Measurements from ENCODE around the gene MBOAT1.

Gene MBOAT1

DNA sequence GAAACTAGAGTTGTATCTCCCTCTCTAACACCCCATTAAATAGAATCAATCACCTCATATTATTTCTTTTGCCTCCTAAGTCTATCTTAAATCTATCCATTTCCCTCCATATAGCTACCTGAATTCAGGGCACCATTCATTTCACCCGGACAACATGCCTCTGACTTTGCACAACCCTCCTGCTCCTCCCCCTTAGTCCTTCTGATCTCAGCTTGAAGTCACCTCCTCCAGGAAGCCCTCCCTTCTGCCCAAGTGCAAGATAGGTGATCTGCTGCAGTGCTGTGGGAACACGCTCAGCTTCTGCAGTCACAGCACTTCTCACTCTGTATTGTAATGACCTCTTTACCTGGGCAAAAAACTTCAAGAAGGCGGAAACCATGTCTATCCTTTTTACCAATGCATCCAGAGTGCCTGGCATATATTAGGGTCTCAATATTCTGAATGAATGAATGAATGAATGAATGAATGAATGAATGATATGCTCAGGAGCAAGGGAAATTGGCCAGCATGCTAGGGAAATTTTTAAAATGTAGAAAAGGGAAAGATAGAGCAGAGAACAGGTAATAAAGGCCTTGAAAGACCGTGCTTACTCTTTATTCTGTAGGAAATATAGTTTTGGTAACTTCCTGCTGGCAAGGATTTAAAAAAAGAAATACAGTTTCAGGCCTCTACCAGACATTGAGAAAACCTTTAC lies 41.7 kb downstream of the MBOAT1 start:
- Mint-ChIP-seq H3K4me3 (no peak overlapping the region), H3K27ac (ENCODE audit: low read depth) (no peak overlapping the region), H3K9me3 (no peaks in the 10 kb centered on the region), H3K27me3 (no peaks in the 10 kb centered on the region), H3K4me1 (peaks cover 35% of the 10 kb centered on the region), H3K36me3 (ENCODE audit: insufficient read depth) (no peaks in the 10 kb centered on the region)
- no peak for ATAC-seq (replicated peaks; ENCODE audit: extremely low read depth, poor library complexity, severe bottlenecking)
- no peak for DNase-seq (ENCODE audit: low spot score in 2 of 2)

DNA sequence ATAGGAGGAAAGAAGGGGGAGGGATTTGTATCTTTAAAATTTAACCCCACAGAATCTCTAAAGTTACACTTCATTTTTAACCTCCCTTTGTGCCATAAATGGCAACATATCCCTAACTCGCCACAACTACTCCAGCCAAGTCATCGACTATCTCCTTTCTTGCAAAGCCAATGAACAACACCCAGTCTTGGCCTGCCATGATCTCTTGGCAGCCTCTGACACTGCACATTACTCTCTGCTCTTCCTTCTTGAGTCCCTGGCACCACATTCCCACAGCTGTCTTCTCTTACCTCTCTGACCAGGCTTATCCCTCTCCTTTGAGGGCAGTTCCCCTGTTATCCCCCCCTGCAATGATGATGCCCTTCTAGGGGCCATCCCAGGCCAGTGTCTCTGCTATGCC lies 42.5 kb downstream of the MBOAT1 start:
- Mint-ChIP-seq H3K27me3 (no peaks in the 10 kb centered on the region), H3K4me3 (no peak overlapping the region), H3K9me3 (no peaks in the 10 kb centered on the region), H3K4me1 (peaks cover 35% of the 10 kb centered on the region), H3K27ac (ENCODE audit: low read depth) (no peak overlapping the region), H3K36me3 (ENCODE audit: insufficient read depth) (no peaks in the 10 kb centered on the region)
- ATAC-seq (replicated peaks; ENCODE audit: extremely low read depth, poor library complexity, severe bottlenecking), result no peak
- no peak for DNase-seq (ENCODE audit: low spot score in 2 of 2)

DNA sequence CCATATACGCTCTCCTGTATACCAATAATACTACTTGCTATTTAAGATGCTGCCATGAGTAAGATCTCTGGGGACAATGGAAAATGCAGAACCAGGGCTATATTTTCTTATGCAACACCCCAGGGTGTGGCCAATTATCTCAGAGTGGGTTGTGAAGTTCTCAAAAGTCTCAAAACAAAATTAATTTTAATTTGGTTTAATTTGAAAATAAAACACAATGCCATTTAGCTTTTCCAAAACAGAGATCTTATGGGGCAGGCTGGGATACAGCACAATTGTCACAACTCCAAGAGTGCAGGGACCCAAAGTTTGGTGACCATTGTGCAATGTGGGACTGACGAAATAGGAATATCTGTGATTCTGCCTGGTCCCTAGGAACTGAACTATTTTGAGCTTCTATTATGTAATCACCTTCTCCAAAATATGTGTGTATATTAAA lies 43.1 kb downstream of the MBOAT1 start:
- peaks cover 29% of the 10 kb centered on the region for H3K4me1 Mint-ChIP-seq
- H3K27ac Mint-ChIP-seq (ENCODE audit: low read depth), result no peak overlapping the region
- ATAC-seq (replicated peaks; ENCODE audit: extremely low read depth, poor library complexity, severe bottlenecking), result no peak
- no peaks in the 10 kb centered on the region for H3K36me3 Mint-ChIP-seq (ENCODE audit: insufficient read depth)
- no peak overlapping the region for H3K4me3 Mint-ChIP-seq
- H3K27me3 Mint-ChIP-seq, result no peaks in the 10 kb centered on the region
- no peak for DNase-seq (ENCODE audit: low spot score in 2 of 2)
- H3K9me3 Mint-ChIP-seq, result no peaks in the 10 kb centered on the region

DNA sequence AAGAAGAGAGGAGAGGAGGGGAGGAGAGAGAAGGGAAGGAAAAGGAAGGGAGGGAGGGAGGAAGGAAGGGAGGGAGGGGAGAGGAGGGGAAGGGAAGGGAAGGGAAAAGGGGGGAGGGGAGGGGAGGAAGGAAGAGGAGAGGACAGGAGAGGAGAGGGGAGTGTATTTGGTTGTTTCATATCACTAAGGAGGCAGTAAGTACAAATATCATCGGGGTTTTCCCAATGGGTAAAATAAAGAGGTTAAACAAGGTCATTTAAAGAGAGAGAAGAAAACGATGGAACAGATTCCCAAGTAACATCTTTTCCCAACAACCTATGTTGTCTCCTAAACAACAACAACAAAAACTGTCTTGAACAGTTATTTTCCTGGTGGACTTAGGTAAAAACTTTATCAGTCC lies 43.6 kb downstream of the MBOAT1 start:
- Mint-ChIP-seq H3K4me1 (peaks cover 25% of the 10 kb centered on the region), H3K27me3 (no peaks in the 10 kb centered on the region), H3K36me3 (ENCODE audit: insufficient read depth) (no peaks in the 10 kb centered on the region), H3K9me3 (no peaks in the 10 kb centered on the region), H3K27ac (ENCODE audit: low read depth) (peak overlapping the region; percentile 78), H3K4me3 (no peak overlapping the region)
- DNase-seq (ENCODE audit: low spot score in 2 of 2) (no peak), ATAC-seq (replicated peaks; ENCODE audit: extremely low read depth, poor library complexity, severe bottlenecking) (no peak)

DNA sequence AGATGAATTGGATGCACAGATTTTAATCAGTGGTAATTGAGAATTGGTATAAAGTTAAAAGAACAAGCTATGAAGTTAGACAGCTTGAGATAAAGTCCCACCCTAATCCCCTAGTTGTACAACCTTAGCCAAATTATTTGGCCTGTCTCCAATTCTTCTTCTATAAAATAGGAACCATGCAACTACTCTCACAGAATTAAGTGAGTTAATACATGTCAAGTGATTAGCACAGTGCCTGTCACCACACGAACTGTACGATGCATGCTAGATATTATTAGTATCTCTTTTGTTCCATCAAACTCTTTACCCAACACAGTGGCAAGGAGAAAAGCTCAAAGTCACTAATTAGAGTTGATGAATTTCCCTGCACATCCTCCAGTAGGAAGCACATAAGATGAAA lies 44.7 kb downstream of the MBOAT1 start:
- ATAC-seq (replicated peaks; ENCODE audit: extremely low read depth, poor library complexity, severe bottlenecking), result no peak
- no peaks in the 10 kb centered on the region for H3K9me3 Mint-ChIP-seq
- H3K27me3 Mint-ChIP-seq, result no peaks in the 10 kb centered on the region
- H3K27ac Mint-ChIP-seq (ENCODE audit: low read depth), result no peak overlapping the region
- no peak for DNase-seq (ENCODE audit: low spot score in 2 of 2)
- H3K36me3 Mint-ChIP-seq (ENCODE audit: insufficient read depth), result no peaks in the 10 kb centered on the region
- peaks cover 21% of the 10 kb centered on the region for H3K4me1 Mint-ChIP-seq
- H3K4me3 Mint-ChIP-seq, result no peak overlapping the region

DNA sequence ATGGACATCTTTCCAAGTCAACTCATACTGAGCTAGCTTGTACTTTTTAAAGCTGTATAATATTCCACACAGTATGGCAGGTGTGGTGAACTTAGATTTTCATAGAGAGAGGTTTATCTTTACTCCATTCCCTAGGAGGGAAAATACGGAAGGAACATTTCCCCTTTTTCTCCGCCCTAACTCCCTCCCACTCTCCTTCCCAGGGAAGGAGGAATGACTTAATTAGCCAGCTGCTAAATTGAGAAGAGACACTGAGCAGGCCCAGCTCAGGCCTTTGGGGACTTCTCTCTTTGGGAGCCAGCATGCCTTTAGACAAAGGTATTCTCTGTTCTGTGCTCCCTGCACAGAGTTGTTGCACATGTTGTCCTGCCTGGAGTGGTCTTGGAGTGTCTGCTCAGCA lies 46.1 kb downstream of the MBOAT1 start:
- Mint-ChIP-seq H3K9me3 (no peaks in the 10 kb centered on the region), H3K4me1 (peaks cover 21% of the 10 kb centered on the region), H3K27ac (ENCODE audit: low read depth) (no peak overlapping the region), H3K4me3 (no peak overlapping the region), H3K36me3 (ENCODE audit: insufficient read depth) (no peaks in the 10 kb centered on the region), H3K27me3 (no peaks in the 10 kb centered on the region)
- ATAC-seq (replicated peaks; ENCODE audit: extremely low read depth, poor library complexity, severe bottlenecking) (no peak), DNase-seq (ENCODE audit: low spot score in 2 of 2) (no peak)

DNA sequence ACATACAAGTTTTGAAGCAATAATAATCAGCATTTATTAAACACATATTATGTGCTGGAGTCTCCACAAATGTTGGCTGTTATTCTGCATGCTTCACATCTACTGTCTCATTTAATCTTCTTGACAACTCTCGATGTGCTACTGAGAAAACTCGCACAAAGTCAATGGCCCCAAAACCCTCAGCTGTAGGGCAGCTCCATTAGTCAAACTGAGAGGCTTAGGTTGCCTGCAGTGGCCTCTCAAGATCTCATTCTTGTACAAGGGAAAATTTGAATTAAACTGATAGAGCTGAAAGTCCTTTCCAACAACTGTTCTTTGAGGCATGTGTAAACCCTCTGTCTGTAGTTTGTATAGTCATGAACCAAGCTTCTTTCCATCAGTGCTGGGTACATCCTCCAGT lies 49.8 kb downstream of the MBOAT1 start:
- no peaks in the 10 kb centered on the region for H3K9me3 Mint-ChIP-seq
- no peak overlapping the region for H3K27ac Mint-ChIP-seq (ENCODE audit: low read depth)
- DNase-seq (ENCODE audit: low spot score in 2 of 2) (no peak), ATAC-seq (replicated peaks; ENCODE audit: extremely low read depth, poor library complexity, severe bottlenecking) (no peak)
- no peak overlapping the region for H3K4me3 Mint-ChIP-seq
- H3K4me1 Mint-ChIP-seq, result no peaks in the 10 kb centered on the region
- no peaks in the 10 kb centered on the region for H3K36me3 Mint-ChIP-seq (ENCODE audit: insufficient read depth)
- no peaks in the 10 kb centered on the region for H3K27me3 Mint-ChIP-seq

DNA sequence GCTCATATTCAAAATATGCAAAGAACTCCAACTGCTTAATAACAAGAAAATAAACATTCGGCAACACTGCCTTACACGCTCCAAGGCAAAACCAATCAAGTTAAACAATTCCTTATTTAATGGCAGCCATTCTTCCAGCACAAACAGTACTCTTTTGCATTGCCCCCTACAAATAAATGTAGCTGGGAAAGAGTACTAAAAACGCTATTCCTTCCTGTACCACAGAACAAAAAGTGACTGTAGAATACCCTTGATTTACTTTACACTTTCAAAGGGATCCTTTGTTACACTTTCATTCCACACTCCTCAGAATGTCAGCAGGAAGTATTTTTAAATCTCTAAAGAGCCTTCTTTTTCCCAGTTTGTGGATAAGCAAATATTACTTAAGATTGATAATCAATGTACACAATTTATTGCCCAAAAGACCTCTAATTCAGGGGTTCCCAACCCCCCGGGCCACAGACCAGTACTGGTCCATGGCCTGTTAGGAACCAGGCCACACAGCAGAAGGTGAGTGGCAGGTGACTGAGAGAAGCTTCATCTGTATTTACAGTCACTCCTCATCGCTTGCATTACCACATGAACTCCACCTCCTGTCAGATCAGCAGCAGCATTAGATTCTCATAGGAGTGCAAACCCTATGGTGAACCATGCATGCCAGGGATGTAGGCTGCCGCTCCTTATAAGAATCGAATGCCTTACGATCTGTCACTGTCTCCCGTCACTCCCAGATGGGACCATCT lies 51.6 kb downstream of the MBOAT1 start:
- no peaks in the 10 kb centered on the region for H3K27me3 Mint-ChIP-seq
- no peak overlapping the region for H3K27ac Mint-ChIP-seq (ENCODE audit: low read depth)
- ATAC-seq (replicated peaks; ENCODE audit: extremely low read depth, poor library complexity, severe bottlenecking) (no peak), DNase-seq (ENCODE audit: low spot score in 2 of 2) (no peak)
- H3K36me3 Mint-ChIP-seq (ENCODE audit: insufficient read depth), result no peaks in the 10 kb centered on the region
- no peaks in the 10 kb centered on the region for H3K9me3 Mint-ChIP-seq
- no peak overlapping the region for H3K4me3 Mint-ChIP-seq
- H3K4me1 Mint-ChIP-seq, result no peaks in the 10 kb centered on the region

DNA sequence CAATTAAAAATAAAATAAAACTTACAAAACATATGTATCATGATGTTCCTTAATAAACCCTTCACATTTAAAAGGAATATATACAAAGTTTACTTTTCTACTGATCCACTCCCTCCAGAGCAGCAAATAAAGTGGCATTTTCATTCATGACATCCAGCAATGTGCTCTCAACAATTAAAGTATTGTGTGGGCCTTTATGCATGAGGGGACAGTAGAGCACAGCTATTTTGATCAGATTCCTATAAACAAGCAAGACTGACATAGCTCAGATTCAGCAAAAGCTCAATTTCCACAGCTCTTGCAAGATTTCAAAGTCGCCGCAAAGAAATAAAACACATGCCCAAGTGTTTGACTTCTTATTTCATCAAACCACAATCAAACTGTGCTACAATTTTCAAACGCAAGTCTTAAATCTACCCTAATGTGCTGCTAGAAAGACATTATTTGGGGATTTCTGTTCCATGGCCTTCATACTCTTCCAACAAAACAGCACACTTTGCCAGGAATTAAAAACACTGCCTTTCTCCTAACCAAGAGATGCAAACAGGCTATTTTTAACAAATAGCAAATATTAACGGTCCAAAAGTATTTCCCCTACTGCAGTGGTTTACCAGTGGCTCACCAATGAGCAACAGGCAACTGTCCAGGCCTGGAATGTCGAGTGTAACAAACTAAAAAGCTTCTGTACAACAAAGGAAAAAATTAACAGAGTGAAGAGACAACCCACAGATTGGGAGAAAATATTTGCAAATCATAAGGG lies 52.3 kb downstream of the MBOAT1 start:
- ATAC-seq (replicated peaks; ENCODE audit: extremely low read depth, poor library complexity, severe bottlenecking) (no peak), DNase-seq (ENCODE audit: low spot score in 2 of 2) (no peak)
- no peak overlapping the region for H3K4me3 Mint-ChIP-seq
- H3K4me1 Mint-ChIP-seq, result no peaks in the 10 kb centered on the region
- H3K27me3 Mint-ChIP-seq, result no peaks in the 10 kb centered on the region
- H3K9me3 Mint-ChIP-seq, result no peaks in the 10 kb centered on the region
- no peak overlapping the region for H3K27ac Mint-ChIP-seq (ENCODE audit: low read depth)
- H3K36me3 Mint-ChIP-seq (ENCODE audit: insufficient read depth), result no peaks in the 10 kb centered on the region

DNA sequence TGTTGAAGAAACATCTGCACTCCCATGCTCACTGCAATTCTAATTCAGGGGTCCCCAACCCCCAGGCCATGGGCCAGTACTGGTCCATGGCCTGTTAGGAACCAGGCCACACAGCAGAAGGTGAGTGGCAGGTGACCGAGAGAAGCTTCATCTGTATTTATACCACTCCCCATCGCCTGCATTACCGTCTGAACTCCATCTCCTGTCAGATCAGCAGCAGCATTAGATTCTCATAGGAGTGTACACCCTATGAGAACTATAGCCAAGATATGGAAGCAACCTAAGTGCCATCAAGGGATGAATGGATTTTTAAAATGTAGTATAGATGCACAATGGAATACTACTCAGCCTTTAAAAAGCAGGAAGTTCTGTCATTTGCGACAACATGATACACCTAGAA lies 53.2 kb downstream of the MBOAT1 start:
- ATAC-seq (replicated peaks; ENCODE audit: extremely low read depth, poor library complexity, severe bottlenecking) (no peak), DNase-seq (ENCODE audit: low spot score in 2 of 2) (no peak)
- Mint-ChIP-seq H3K27me3 (no peaks in the 10 kb centered on the region), H3K27ac (ENCODE audit: low read depth) (no peak overlapping the region), H3K4me1 (no peaks in the 10 kb centered on the region), H3K36me3 (ENCODE audit: insufficient read depth) (no peaks in the 10 kb centered on the region), H3K4me3 (no peak overlapping the region), H3K9me3 (no peaks in the 10 kb centered on the region)

DNA sequence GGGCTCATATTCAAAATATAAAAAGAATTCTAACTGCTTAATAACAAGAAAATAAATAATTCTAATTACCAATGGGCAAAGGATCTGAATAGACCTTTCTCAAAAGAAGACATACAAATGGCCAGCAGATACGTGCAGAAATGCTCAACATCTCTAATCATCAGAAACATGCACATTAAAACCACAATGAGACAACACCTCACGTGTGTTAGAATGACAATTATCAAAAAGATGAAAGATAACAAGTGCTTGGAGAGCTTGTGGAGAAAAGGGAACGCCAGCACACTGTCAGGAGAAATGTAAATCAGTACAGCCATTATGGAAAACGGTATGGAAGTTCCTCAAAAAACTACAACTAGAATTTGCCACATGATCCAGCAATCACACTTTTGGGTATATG lies 53.6 kb downstream of the MBOAT1 start:
- H3K9me3 Mint-ChIP-seq, result no peaks in the 10 kb centered on the region
- H3K27me3 Mint-ChIP-seq, result no peaks in the 10 kb centered on the region
- no peak for ATAC-seq (replicated peaks; ENCODE audit: extremely low read depth, poor library complexity, severe bottlenecking)
- no peak overlapping the region for H3K4me3 Mint-ChIP-seq
- no peak overlapping the region for H3K27ac Mint-ChIP-seq (ENCODE audit: low read depth)
- no peaks in the 10 kb centered on the region for H3K36me3 Mint-ChIP-seq (ENCODE audit: insufficient read depth)
- DNase-seq (ENCODE audit: low spot score in 2 of 2), result no peak
- H3K4me1 Mint-ChIP-seq, result no peaks in the 10 kb centered on the region

DNA sequence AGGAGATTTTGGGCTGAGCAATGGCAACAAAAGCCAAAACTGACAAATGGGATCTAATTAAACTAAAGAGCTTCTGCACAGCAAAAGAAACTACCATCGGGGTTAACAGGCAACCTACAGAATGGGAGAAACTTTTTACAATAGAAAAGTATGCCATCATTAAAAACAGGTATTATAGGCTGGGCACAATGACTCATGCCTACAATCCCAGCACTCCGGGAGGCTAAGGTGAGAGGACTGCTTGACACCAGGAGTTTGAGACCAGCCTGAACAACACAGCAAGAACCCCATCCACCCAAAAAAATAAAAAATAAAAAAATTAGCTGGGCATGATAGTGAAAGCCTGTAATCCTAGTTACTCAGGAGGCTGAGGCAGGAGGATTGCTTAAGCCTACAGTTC lies 55.4 kb downstream of the MBOAT1 start:
- no peaks in the 10 kb centered on the region for H3K27me3 Mint-ChIP-seq
- no peak overlapping the region for H3K4me3 Mint-ChIP-seq
- H3K9me3 Mint-ChIP-seq, result no peaks in the 10 kb centered on the region
- no peak for DNase-seq (ENCODE audit: low spot score in 2 of 2)
- H3K4me1 Mint-ChIP-seq, result no peaks in the 10 kb centered on the region
- no peak for ATAC-seq (replicated peaks; ENCODE audit: extremely low read depth, poor library complexity, severe bottlenecking)
- H3K27ac Mint-ChIP-seq (ENCODE audit: low read depth), result no peak overlapping the region
- peaks cover under 1% of the 10 kb centered on the region for H3K36me3 Mint-ChIP-seq (ENCODE audit: insufficient read depth)

DNA sequence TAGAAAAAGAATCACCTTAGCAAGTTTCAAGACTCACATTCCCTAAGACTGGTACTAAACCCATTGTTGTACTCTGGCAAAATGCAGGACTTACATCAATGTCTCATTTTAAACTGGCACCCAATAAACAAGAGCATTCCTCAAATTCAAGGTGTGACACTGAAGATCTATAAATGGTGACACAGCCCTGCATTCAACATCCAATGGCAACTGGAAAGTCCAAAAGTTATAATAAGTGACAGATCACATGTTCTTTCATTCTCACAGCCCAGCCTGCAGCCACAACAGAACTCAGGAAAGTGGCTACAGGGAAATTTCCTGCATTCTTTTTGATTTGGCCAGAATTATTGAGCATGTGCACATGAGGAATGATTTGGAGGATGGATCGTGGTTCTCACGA lies 57.5 kb downstream of the MBOAT1 start:
- ATAC-seq (replicated peaks; ENCODE audit: extremely low read depth, poor library complexity, severe bottlenecking) (no peak), DNase-seq (ENCODE audit: low spot score in 2 of 2) (no peak)
- Mint-ChIP-seq H3K27me3 (no peaks in the 10 kb centered on the region), H3K9me3 (no peaks in the 10 kb centered on the region), H3K27ac (ENCODE audit: low read depth) (no peak overlapping the region), H3K4me1 (no peaks in the 10 kb centered on the region), H3K4me3 (no peak overlapping the region), H3K36me3 (ENCODE audit: insufficient read depth) (peaks cover 12% of the 10 kb centered on the region)
